ENCODE results near the gene CCDC195.

CCDC195 gene, protein sequence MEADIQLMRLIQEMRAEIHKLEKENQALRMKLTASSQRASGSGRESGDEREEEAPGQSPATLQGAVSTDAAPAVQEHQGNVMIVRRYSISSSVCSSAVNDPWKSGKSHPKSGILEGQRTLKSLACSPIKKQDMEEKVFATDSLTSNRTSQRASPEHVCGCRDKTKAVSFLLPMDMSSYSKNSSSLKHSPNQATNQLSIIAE

GRCh38 chr2:224716201-224716600 is at the start of gene CCDC195:
Gene CCDC195 (minus strand): TSS chr2:224716365. CDS start chr2:224716365, 0 bp downstream.
- DNase-seq (ENCODE audit: low read depth in 2 of 2), result no peak

GRCh38 chr2:224764565-224765236 is 48.5 kb upstream of the CCDC195 start:
- DNase-seq (ENCODE audit: low read depth in 2 of 2), result no peak

DNA sequence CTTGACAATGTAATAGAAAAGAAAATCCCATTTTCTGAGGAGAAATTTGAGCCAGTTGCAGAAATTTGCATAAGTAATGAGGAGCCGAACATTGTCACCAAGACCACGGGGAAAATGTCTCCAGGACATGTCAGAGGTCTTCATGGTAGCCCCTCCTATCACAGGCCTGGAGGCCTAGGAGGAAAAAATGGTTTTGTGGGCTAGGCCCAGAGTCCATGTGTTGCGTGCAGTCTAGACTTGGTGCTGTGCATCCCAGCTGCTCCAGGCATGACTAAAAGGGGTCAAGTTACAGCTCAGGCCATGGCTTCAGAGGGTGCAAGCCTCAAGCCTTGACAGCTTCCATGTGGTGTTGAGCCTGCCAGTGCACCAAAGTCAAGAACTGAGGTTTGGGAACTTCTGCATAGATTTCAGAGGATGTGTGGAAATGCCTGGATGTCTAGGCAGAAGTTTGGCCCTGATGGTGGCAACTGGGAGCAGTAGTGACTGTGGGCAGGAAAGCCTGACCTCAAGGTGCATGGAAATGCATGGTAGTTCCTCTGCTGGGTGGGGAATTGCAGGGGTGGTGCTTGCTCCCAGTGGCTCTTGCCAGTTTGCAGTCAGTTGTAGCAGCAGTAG is 41.9 kb upstream of the CCDC195 start:
- DNase-seq (ENCODE audit: low read depth in 2 of 2), result no peak

GRCh38 chr2:224753743-224754540 is 37.8 kb upstream of the CCDC195 start:
- DNase-seq (ENCODE audit: low read depth in 2 of 2), result no peak

DNA sequence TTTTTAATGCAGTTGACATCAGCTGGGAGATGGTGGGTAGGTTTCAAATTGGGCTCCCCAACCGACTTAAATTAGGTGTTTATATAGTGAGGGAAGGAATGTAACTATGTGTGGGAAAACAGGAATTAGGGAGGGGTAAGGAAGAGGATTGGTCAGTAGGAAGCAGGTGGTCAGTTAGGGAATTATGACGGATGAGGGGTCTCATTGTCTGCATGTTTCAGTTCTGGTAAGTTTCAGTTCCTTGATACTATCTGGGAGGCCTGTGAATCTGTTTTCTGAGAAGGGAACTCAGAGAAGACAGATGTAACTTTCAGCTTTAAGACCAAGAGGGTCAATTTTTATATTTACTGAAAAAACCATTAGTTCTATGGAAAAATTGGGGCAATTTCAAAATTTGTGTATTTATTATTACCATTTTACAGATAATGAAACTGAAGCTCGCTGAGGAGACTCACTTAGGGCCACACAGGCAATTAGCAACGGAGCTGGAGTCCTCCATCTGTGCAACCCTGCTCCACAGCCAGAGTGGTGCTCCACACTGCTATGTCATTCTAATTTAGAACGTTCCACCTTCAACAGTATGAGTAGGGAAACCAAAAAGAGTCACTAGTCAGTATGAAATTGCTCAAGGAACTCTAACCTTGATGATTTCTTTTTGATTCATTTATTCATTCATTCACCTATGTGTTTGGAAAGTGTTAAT is 36.0 kb upstream of the CCDC195 start:
- DNase-seq (ENCODE audit: low read depth in 2 of 2), result no peak

- no peak for DNase-seq (ENCODE audit: low read depth in 2 of 2)
Observed at GRCh38 chr2:224749136-224749535, 33.0 kb upstream of the CCDC195 start.

- no peak for DNase-seq (ENCODE audit: low read depth in 2 of 2)
Observed at GRCh38 chr2:224747765-224748164, 31.6 kb upstream of the CCDC195 start.

DNA sequence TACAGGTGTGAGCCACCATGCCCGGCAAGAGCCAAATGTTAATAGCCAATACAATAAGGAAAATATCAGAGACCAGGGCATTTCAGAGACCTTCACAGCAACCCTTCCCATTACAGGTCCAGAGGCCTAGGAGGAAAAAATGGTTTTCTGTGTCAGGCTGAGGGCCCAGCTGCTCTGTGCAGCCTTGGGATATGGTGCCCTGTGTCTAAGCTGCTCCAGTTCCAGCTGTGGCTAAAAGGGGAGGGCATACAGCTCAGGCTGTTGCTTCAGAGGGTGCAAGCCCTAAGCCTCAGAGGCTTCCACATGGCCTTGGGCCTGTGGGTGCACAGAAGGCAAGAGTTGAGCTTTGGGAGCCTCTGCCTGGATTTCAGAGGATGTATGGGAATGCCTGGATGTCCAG is 20.1 kb upstream of the CCDC195 start:
- no peak for DNase-seq (ENCODE audit: low read depth in 2 of 2)

GRCh38 chr2:224734949-224735348 is 18.8 kb upstream of the CCDC195 start:
- DNase-seq (ENCODE audit: low read depth in 2 of 2), result no peak

GRCh38 chr2:224731665-224732064 is 15.5 kb upstream of the CCDC195 start:
- DNase-seq (ENCODE audit: low read depth in 2 of 2), result no peak

GRCh38 chr2:224729435-224729834 is 13.3 kb upstream of the CCDC195 start:
- no peak for DNase-seq (ENCODE audit: low read depth in 2 of 2)

- no peak for DNase-seq (ENCODE audit: low read depth in 2 of 2)
Observed at GRCh38 chr2:224724331-224724730, 8.2 kb upstream of the CCDC195 start.

GRCh38 chr2:224723586-224724217 is 7.5 kb upstream of the CCDC195 start:
- DNase-seq (ENCODE audit: low read depth in 2 of 2), result no peak

DNA sequence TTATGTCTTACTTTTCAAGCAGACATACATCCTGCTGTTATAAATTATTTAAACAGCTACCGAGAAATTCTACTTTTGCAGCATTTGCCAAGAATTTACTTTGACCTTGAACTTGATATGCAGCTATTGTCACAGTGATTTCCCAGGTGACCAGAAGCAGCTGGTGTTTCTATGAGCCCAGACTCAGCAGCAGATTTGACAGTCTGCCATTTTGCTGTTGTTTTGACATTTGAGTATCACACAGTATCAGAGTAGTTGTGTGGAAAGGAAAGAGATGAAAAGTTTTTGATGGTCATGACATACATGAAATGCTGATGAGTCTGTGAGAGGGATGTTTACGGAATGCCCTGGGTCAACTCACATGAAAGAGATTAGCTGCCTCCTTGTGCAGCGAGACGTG is 6.6 kb upstream of the CCDC195 start:
- DNase-seq (ENCODE audit: low read depth in 2 of 2), result no peak

- DNase-seq (ENCODE audit: low read depth in 2 of 2), result no peak
Observed at GRCh38 chr2:224722250-224722649, 6.1 kb upstream of the CCDC195 start.

DNA sequence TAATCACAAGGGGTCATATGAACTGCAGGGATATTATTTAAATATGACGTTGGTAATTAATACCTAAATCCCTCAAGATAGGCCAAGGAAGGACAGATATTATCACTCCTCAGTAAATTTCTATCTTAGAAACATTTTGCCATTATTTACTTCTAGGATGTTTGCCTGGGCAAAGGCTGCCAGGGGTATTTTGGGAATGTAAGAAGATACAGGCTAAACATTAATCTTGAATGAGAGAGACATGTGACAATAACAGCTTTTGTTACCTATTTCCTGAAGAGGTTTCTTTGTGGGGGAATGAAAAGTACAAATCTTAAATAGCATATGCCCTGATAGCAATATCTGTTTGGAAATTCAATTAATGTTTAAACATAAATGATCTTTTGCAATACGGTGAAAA is 756 bp upstream of the CCDC195 start:
- no peak for DNase-seq (ENCODE audit: low read depth in 2 of 2)

GRCh38 chr2:224711859-224712665 is 4.1 kb downstream of the CCDC195 start:
- no peak for DNase-seq (ENCODE audit: low read depth in 2 of 2)

DNA sequence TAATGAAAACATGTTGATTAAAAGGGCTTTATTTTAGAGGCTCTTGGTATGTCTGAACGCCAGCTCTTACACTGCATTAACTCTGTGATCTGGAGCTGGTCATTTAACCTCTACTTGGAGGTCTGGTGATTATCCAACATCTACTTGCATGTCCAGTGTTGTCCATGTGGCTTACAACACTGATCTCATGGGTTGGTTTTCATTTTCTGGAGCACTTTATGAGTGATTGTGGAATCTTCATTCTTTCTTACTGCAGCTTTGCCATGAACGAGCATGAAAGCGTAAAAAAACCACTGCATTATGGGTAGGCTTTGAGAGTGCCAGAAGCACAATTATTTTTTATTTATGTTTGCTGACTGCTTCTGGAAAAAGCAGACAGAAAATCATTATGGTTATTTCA is 4.8 kb downstream of the CCDC195 start:
- DNase-seq (ENCODE audit: low read depth in 2 of 2), result no peak

DNA sequence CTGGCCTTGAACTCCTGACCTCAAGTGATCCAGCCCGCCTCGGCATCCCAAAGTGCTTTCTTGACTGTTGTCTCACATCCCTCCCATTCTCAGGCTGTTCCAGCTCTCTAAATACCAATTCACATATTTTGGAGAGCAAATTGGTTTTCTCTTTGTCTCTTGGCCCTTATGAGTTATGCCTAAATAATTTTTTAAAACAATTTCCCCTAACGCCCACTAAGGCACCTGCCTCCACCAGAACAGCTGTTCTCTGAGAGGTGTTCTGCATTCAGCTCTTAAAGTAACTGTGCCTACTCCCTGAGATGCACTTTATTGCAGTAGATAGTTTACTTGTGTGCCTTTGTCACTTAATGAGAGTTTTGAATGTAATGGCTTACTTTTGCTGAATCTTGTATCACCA is 6.9 kb downstream of the CCDC195 start:
- no peak for DNase-seq (ENCODE audit: low read depth in 2 of 2)

- DNase-seq (ENCODE audit: low read depth in 2 of 2), result no peak
Observed at GRCh38 chr2:224694502-224694901, 21.7 kb downstream of the CCDC195 start.

DNA sequence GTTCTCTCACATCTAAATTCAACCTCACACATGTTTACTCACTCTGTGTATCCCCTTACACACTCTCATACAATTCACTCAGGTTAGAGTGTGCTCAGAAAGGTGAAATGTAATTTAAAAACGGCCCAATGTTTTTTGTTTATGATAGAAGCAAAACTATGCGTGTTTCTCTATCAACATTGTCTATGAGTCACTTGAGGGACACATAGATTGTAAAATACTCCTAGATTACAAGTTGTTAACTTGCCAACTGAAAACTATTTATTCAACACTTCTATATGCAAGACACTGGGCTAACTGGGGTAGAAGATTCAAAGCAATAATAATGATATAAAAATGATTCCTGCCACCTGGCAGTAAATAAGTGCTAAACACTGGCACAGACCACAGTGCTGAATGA is 24.6 kb downstream of the CCDC195 start:
- DNase-seq (ENCODE audit: low read depth in 2 of 2), result no peak

Data from stimulated activated CD4-positive, alpha-beta T cell treated with anti-CD3 and anti-CD28 coated beads, Interleukin-1b, Interleukin-23, amount 100 ng/mL, for 4 hours (primary cell).